Measurements from ENCODE around the gene CCDC188. TPM values are rescaled to one million over a fixed set of nuclear protein-coding genes. Genes with fewer than 3 reads are reported as not detected.

The CCDC188 gene
- total and polyA plus RNA-seq, 5 donors from 2014 or later, result 0.44 TPM; not detected in 4

DNA sequence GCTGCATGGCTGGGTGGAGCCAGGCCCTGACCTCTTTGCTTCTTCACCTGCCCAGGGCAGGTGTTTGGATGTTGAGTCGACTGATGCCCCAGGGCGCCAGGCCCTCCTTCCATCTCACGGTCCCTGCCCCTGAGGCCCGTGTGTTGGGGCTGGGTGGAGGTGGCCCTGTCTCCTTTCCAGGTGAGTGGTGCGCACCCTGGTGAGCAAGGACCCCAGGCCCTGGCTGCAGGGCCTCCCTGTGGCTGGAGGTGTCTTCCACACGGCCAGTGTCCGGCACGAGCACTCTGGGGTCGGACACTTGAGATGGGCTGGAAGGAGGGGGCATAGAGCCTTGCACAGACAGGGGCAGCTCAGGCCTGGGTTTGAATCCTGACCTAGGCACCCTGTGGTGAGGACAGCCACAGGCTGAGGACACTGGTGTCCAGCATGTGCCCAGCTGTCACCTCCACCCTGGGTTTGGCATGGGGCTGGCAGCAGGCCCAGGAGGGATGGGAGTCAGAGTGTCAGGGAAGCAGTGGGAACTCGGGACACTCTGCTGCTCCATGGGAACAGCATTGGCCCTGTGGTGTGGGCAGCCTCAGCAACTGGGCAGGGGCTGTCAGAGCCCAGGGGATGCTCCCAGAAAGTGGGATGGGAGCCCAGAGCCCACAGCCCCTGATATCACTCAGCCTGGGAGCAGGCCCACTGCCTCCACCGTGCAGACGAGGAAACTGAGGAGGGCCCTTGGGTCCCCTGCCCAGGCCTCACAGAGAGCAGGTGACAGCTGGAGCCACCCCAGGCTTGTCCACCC lies 37.1 kb upstream of the CCDC188 start:
- Mint-ChIP-seq H3K27ac (no peak overlapping the region), H3K4me1 (no peaks in the 10 kb centered on the region), H3K27me3 (no peaks in the 10 kb centered on the region), H3K4me3 (no peak overlapping the region), H3K36me3 (no peaks in the 10 kb centered on the region), H3K9me3 (no peaks in the 10 kb centered on the region)
- H3K4me3 ChIP-seq (ENCODE audit: low read depth, low read length), result no peak overlapping the region
- no peaks in the 10 kb centered on the region for H3K27me3 ChIP-seq (ENCODE audit: control insufficient read depth, insufficient read depth, low read length)
- DNase-seq (no peak), ATAC-seq (ENCODE audit: low read depth in 2 of 2) (no peak)
- no peaks in the 10 kb centered on the region for H3K9me3 ChIP-seq (ENCODE audit: control insufficient read depth in 2 of 2, low read length in 2 of 2)
- no peaks in the 10 kb centered on the region for H3K36me3 ChIP-seq (ENCODE audit: control insufficient read depth, insufficient read depth, low read length)
- H3K4me1 ChIP-seq (ENCODE audit: control insufficient read depth, insufficient read depth, low read length, poor library complexity, severe bottlenecking), result no peaks in the 10 kb centered on the region
- H3K27ac ChIP-seq (ENCODE audit: insufficient read depth, low read length, poor library complexity, severe bottlenecking), result no peak overlapping the region

- Mint-ChIP-seq H3K9me3 (no peaks in the 10 kb centered on the region), H3K27ac (no peak overlapping the region), H3K36me3 (no peaks in the 10 kb centered on the region), H3K4me1 (no peaks in the 10 kb centered on the region), H3K27me3 (no peaks in the 10 kb centered on the region), H3K4me3 (no peak overlapping the region)
- no peaks in the 10 kb centered on the region for H3K36me3 ChIP-seq (ENCODE audit: control insufficient read depth, insufficient read depth, low read length)
- H3K27me3 ChIP-seq (ENCODE audit: control insufficient read depth, insufficient read depth, low read length), result no peaks in the 10 kb centered on the region
- DNase-seq, result no peak
- H3K4me1 ChIP-seq (ENCODE audit: control insufficient read depth, insufficient read depth, low read length, poor library complexity, severe bottlenecking), result no peaks in the 10 kb centered on the region
- no peak overlapping the region for H3K27ac ChIP-seq (ENCODE audit: insufficient read depth, low read length, poor library complexity, severe bottlenecking)
- no peak for ATAC-seq (ENCODE audit: low read depth in 2 of 2)
- no peaks in the 10 kb centered on the region for H3K9me3 ChIP-seq (ENCODE audit: control insufficient read depth in 2 of 2, low read length in 2 of 2)
- H3K4me3 ChIP-seq (ENCODE audit: low read depth, low read length), result no peak overlapping the region
Observed at GRCh38 chr22:20186871-20187546, 36.2 kb upstream of the CCDC188 start.

GRCh38 chr22:20186183-20186870 lies 35.5 kb upstream of the CCDC188 start:
- Histone ChIP-seq H3K4me3 (ENCODE audit: low read depth, low read length) (no peak overlapping the region), H3K27me3 (ENCODE audit: control insufficient read depth, insufficient read depth, low read length) (no peaks in the 10 kb centered on the region), H3K36me3 (ENCODE audit: control insufficient read depth, insufficient read depth, low read length) (no peaks in the 10 kb centered on the region), H3K9me3 (ENCODE audit: control insufficient read depth in 2 of 2, low read length in 2 of 2) (no peaks in the 10 kb centered on the region), H3K27ac (ENCODE audit: insufficient read depth, low read length, poor library complexity, severe bottlenecking) (no peak overlapping the region), H3K4me1 (ENCODE audit: control insufficient read depth, insufficient read depth, low read length, poor library complexity, severe bottlenecking) (no peaks in the 10 kb centered on the region)
- Mint-ChIP-seq H3K27me3 (no peaks in the 10 kb centered on the region), H3K36me3 (no peaks in the 10 kb centered on the region), H3K4me3 (no peak overlapping the region), H3K4me1 (no peaks in the 10 kb centered on the region), H3K9me3 (no peaks in the 10 kb centered on the region), H3K27ac (no peak overlapping the region)
- ATAC-seq (ENCODE audit: low read depth in 2 of 2), result no peak
- no peak for DNase-seq

GRCh38 chr22:20185750-20186149 lies 34.9 kb upstream of the CCDC188 start:
- DNase-seq, result no peak
- H3K36me3 Mint-ChIP-seq, result no peaks in the 10 kb centered on the region
- Histone ChIP-seq H3K9me3 (ENCODE audit: control insufficient read depth in 2 of 2, low read length in 2 of 2) (no peaks in the 10 kb centered on the region), H3K4me1 (ENCODE audit: control insufficient read depth, insufficient read depth, low read length, poor library complexity, severe bottlenecking) (no peaks in the 10 kb centered on the region), H3K27ac (ENCODE audit: insufficient read depth, low read length, poor library complexity, severe bottlenecking) (no peak overlapping the region), H3K27me3 (ENCODE audit: control insufficient read depth, insufficient read depth, low read length) (no peaks in the 10 kb centered on the region), H3K36me3 (ENCODE audit: control insufficient read depth, insufficient read depth, low read length) (no peaks in the 10 kb centered on the region), H3K4me3 (ENCODE audit: low read depth, low read length) (no peak overlapping the region)
- H3K4me3 Mint-ChIP-seq, result no peak overlapping the region
- no peaks in the 10 kb centered on the region for H3K9me3 Mint-ChIP-seq
- no peak for ATAC-seq (ENCODE audit: low read depth in 2 of 2)
- no peaks in the 10 kb centered on the region for H3K27me3 Mint-ChIP-seq
- H3K4me1 Mint-ChIP-seq, result no peaks in the 10 kb centered on the region
- H3K27ac Mint-ChIP-seq, result no peak overlapping the region

- no peak overlapping the region for H3K4me3 Mint-ChIP-seq
- ATAC-seq (ENCODE audit: low read depth in 2 of 2) (no peak), DNase-seq (no peak)
- H3K27me3 Mint-ChIP-seq, result no peaks in the 10 kb centered on the region
- no peaks in the 10 kb centered on the region for H3K4me1 ChIP-seq (ENCODE audit: control insufficient read depth, insufficient read depth, low read length, poor library complexity, severe bottlenecking)
- no peaks in the 10 kb centered on the region for H3K36me3 ChIP-seq (ENCODE audit: control insufficient read depth, insufficient read depth, low read length)
- H3K27me3 ChIP-seq (ENCODE audit: control insufficient read depth, insufficient read depth, low read length), result no peaks in the 10 kb centered on the region
- no peak overlapping the region for H3K4me3 ChIP-seq (ENCODE audit: low read depth, low read length)
- H3K4me1 Mint-ChIP-seq, result no peaks in the 10 kb centered on the region
- H3K36me3 Mint-ChIP-seq, result no peaks in the 10 kb centered on the region
- no peaks in the 10 kb centered on the region for H3K9me3 Mint-ChIP-seq
- H3K27ac ChIP-seq (ENCODE audit: insufficient read depth, low read length, poor library complexity, severe bottlenecking), result no peak overlapping the region
- no peak overlapping the region for H3K27ac Mint-ChIP-seq
- no peaks in the 10 kb centered on the region for H3K9me3 ChIP-seq (ENCODE audit: control insufficient read depth in 2 of 2, low read length in 2 of 2)
Observed at GRCh38 chr22:20184501-20185165, 33.8 kb upstream of the CCDC188 start.

GRCh38 chr22:20183823-20184222 lies 33.0 kb upstream of the CCDC188 start:
- no peaks in the 10 kb centered on the region for H3K4me1 ChIP-seq (ENCODE audit: control insufficient read depth, insufficient read depth, low read length, poor library complexity, severe bottlenecking)
- no peak overlapping the region for H3K27ac ChIP-seq (ENCODE audit: insufficient read depth, low read length, poor library complexity, severe bottlenecking)
- Mint-ChIP-seq H3K27me3 (no peaks in the 10 kb centered on the region), H3K36me3 (no peaks in the 10 kb centered on the region), H3K9me3 (no peaks in the 10 kb centered on the region), H3K4me3 (no peak overlapping the region), H3K4me1 (no peaks in the 10 kb centered on the region), H3K27ac (no peak overlapping the region)
- H3K9me3 ChIP-seq (ENCODE audit: control insufficient read depth in 2 of 2, low read length in 2 of 2), result no peaks in the 10 kb centered on the region
- no peak for ATAC-seq (ENCODE audit: low read depth in 2 of 2)
- no peaks in the 10 kb centered on the region for H3K27me3 ChIP-seq (ENCODE audit: control insufficient read depth, insufficient read depth, low read length)
- H3K36me3 ChIP-seq (ENCODE audit: control insufficient read depth, insufficient read depth, low read length), result no peaks in the 10 kb centered on the region
- DNase-seq, result no peak
- no peak overlapping the region for H3K4me3 ChIP-seq (ENCODE audit: low read depth, low read length)

- no peaks in the 10 kb centered on the region for H3K9me3 Mint-ChIP-seq
- DNase-seq (no peak), ATAC-seq (ENCODE audit: low read depth in 2 of 2) (no peak)
- no peaks in the 10 kb centered on the region for H3K4me1 Mint-ChIP-seq
- no peak overlapping the region for H3K27ac ChIP-seq (ENCODE audit: insufficient read depth, low read length, poor library complexity, severe bottlenecking)
- no peaks in the 10 kb centered on the region for H3K36me3 Mint-ChIP-seq
- no peaks in the 10 kb centered on the region for H3K27me3 Mint-ChIP-seq
- H3K36me3 ChIP-seq (ENCODE audit: control insufficient read depth, insufficient read depth, low read length), result no peaks in the 10 kb centered on the region
- H3K4me1 ChIP-seq (ENCODE audit: control insufficient read depth, insufficient read depth, low read length, poor library complexity, severe bottlenecking), result no peaks in the 10 kb centered on the region
- peak overlapping the region in 1 of 3 donors; percentile 46 for H3K27ac Mint-ChIP-seq
- no peak overlapping the region for H3K4me3 Mint-ChIP-seq
- H3K9me3 ChIP-seq (ENCODE audit: control insufficient read depth in 2 of 2, low read length in 2 of 2), result no peaks in the 10 kb centered on the region
- no peak overlapping the region for H3K4me3 ChIP-seq (ENCODE audit: low read depth, low read length)
- H3K27me3 ChIP-seq (ENCODE audit: control insufficient read depth, insufficient read depth, low read length), result no peaks in the 10 kb centered on the region
Observed at GRCh38 chr22:20183101-20183500, 32.2 kb upstream of the CCDC188 start.

Measured in CD4-positive, CD25-positive, alpha-beta regulatory T cell (primary cell).